HG02870 (cell line): ENCODE data around the gene ENAH.
"Not testable (repeated sequence)": the region's sequence is repeated elsewhere in the genome, so short reads cannot be mapped to it uniquely, and the experiment has no call there.

Source experiments
- ATAC-seq: cut with Tn5 transposase; IDR thresholded peaks from one replicate; pipeline ENCODE4 v1.9.1; 2021; ENCODE audit warnings: mild to moderate bottlenecking, moderate library complexity; ENCODE audit not compliant: unreplicated experiment

Gene ENAH

DNA sequence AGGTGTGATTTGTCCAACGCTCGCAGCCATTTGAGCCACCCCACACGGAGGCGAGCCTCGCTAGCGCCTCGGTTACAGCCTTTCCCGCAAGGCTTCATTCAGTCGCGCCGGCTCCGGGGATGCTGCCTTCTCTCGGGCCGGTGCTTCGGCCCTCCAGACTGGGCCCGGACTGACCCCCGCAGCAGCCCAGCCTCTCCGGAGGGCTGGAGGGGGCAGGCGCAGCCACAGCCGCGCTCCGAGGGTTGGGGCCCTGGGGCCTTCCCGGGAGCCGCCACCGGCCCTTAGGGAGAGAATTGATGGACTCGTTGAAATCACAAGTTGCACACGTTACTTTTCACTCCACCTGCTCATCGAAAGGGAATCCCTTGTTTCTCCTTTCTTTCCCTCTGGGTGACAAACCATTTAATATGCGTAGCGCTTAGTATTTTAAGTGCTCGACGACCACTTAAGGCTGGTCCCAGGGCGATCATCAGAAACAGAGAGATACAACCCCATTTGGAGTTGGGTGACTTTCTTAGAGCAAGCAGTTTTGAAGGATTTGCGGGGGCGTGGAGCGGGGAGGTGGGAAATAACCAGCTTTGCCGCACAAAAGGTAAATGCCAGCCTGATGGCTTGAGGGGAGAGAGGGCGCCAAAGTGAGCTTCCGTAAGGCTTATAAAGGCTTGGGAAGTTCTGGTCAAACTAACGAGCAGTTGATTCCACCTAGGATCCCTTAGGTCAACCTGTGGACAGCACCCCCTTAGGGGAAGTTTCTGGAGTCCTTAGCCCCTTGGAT lies 24.6 kb upstream of the ENAH start:
- no peak for ATAC-seq

DNA sequence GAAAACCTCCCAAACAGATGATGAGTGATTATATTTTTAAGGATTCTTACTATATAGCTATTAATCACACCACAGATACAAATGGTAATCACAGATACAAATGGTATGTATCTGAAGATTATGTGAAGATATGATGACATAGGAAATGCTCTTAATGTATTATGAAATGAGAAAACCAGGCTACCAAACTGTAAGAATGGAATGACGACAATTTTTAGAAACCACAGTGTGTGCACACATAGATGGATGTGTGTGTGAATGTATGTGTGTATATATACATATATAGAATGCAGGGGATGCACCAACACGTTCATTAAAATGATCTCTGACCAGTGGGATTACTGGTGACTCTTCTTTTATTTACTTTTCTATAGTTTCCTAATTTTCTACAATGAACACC lies 21.5 kb upstream of the ENAH start:
- ATAC-seq = no peak

DNA sequence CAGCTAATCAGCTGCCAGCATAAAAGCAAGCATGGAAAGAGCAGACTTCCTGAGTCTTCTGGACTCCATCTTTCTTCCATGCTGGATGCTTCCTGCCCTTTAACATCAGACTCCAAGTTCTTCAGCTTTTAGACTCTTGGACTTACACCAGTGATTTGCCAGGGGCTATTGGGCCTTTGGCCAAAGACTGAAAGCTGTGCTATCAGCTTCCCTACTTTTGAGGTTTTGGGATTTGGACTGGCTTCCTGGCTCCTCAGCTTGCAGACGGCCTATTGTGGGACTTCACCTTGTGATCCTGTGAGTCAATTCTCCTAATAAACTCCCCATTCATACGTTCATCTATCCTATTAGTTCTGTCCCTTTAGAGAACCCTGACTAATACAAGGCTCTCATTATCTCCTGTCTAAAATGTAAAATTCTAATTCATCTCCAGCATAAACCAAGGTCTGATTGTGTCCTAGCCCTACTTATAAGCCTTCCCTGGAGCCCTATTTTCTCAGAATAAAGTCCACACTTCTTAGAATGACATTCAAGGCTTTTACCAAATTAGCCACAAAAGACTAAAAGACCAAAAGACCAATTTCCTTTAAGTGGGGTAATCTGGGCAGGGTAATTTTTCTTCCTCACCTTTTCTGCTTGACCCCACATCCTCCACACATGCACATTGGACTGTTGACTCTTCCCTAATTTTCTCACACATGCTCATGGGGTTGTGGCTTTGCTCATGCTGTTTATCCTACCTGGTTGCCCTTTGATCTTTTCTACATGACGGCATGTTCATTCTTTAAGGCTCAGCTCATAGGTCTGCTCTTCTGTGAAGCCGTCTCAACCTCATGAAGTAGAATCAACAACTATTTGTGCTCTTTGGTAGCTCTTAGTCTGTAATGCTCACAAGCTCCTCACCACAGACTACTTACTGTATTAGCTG lies 18.1 kb upstream of the ENAH start:
- ATAC-seq = no peak

DNA sequence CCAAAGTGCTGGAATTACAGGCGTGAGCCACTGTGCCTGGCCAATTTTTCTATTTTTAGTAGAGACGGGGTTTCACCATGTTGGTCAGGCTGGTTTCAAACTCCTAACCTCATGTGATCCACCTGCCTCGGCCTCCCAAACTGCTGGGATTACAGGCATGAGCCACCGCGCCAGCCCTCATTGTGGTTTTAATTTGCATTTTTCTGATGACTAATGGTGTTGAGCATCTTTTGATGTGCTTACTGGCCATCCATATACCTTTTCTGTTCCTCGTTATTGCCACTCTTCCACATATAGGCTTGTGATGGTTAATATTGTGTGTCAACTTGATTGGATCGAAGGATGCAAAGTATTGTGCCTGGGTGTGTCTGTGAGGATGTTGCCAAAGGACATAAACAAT lies 17.4 kb upstream of the ENAH start:
- ATAC-seq = no peak

DNA sequence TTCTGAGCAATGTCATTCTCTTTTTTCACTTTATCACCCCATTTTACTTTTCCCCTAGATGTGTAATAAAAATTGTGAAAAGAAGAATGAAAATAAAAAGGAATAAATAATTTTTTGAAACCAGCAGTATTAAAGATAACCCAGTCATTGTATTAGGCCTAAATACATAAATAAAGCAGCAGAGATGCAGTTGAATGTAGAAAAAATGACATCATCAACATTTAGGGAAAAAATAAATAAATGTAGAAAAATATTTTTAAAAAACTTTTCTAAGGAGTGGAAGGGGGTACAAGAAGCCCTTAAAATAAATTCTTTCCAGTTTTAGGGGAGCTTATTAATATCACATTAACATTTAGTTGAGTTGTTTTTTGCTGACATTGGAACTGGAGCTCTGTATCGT lies 15.3 kb upstream of the ENAH start:
- ATAC-seq = no peak

DNA sequence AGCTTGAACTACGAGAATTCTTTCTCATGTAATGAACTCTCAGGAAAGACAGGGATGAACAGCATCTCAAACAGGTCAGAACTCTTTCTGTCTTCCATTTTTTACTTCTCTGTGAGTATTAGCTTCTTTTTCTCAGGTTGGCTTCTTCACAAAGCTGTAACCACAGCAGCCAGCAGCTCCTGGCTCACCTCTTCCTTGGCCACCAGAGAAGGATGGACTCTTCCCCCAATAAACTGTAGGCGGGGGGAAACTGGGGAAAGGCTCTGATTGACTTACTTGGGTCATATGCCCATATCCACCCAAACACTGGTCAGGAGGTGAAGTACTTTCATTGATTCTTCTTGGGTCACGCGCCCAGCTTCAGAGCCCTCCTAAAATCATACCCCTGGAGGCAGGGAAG lies 14.4 kb upstream of the ENAH start:
- ATAC-seq = no peak

DNA sequence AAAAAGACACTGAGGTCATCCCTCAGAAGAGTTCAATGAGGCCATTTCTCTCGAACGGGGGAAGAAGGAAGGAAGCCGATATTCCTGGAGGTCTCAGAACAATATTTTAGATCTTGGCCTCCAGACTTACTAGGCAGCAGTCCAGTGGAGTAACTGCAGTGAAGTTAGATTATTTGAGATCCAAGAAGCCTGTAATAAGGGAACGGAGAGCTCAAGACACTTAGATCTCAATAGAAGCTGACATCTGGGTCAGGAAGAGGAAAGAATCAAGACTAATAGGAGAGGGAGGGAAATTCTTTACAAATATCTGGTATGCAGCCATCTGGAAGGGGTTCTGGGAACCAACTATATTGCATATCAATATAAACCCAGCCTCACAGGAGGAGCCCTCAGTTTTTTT lies 13.6 kb upstream of the ENAH start:
- no peak for ATAC-seq

DNA sequence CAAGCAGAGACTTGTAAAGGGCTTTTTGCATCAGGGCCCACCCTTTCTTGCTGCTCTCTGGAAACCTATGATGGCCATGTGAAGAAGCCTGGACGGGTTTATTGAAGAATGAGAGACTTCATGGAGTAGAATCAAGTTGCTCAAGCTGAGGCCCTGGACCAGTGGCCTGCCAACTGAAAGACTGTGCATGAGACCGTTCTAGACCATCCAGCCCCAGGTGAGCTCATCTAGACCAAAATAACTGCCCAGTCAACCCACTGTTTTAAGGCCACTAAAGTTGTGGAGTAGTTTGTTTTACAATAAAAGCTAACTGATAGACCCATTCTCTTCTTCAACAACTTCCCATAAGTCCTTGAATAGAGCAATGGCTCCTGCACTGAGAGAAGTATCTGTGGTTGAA lies 11.8 kb upstream of the ENAH start:
- no peak for ATAC-seq

DNA sequence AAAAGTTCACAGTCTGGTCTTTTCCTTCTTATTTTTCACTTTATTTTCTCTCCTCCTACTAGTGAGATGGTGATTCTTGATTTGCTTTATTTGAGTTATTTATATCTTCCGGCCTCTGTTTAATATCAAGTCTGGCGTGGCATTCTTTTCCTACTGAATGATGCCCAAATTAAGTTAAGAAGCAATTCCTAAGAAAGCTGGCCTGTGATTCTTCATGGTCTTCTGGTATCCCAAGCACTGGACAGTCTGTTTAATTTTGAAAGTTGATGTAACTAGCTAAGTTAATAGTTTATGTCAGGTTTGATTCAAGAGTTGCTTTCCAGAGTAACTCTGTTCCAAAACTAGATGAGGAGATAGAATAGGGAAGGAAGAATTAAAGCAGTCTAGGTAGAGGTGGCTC lies 9.2 kb upstream of the ENAH start:
- ATAC-seq = no peak

DNA sequence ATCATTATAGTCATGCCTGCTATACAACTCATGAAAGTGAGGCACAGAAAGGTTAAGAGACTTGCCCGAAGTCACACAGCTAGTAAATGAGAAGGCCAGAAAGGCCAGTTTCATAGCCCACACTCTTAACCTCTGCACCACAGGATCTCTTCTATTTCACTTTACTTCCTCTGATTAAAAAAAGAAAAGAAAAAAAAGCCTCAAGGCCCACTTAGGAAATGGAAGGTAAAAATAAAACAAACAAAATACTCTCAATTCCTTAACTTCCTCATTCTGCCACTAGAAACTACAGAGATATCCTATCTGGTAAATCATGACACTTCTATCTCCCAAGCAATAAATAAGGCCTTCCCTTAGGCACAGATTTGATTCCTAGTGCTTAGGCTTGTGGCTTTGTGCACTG lies 7.6 kb upstream of the ENAH start:
- ATAC-seq = peak; percentile 41

DNA sequence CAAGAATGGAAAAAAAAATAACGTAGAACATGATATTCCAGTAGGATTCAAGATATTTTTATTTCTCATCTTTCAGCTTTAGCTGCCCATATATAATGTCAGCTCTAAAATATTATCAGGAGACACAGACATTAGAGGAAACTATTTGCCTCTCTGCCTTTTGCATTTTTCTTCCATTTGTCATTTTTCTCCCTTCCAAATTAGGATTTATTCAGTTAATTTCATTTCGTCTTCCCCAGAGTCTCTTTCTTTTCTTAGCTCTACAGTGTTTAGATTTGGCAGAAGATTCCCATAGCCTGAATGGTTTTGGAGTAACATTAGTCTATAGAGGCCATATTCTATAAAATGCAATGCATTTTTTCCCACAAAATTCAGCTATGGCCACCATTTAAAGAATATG lies 5.1 kb upstream of the ENAH start:
- no peak for ATAC-seq

DNA sequence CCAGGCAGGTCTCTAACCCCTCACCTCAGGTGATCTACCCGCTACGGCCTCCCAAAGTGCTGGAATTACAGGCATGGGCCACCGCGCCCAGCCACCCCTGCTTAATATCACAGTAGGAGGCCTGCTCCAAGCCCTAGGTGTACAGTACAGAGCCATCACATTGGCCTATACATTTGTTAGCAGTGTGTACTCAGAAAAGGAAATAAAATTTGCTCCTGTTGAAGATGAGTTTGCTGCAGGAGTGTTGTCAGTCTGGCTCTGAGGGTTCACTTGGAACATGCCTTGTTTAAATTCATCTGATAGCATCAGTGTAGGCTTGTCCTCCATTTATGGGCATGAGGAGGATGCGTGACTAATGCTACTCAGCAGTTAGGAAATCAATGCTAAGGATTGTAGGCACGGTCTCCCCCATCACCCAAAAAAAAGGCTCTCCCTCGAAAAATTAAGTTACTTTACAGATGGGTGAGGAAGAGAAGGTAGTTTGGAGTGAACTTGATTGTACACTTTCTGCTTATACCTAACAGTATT lies 4.6 kb upstream of the ENAH start:
- no peak for ATAC-seq

DNA sequence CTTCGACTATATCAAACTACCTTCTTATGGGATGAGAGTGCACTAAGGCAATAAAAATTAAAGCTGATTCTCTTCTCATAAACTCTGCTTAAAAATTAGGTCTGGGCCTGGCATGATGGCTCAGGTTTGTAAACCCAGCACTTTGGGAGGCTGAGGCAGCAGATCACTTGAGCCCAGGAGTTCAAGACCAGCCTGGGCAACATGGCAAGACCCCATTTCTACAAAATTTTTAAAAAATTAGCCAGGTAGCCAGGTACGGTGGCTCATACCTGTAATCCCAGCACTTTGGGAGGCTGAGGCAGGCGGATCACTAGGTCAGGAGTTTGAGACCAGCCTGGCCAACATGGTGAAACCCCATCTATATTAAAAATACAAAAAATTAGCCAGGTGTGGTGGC lies 3.3 kb upstream of the ENAH start:
- not testable (repeated sequence) for ATAC-seq

DNA sequence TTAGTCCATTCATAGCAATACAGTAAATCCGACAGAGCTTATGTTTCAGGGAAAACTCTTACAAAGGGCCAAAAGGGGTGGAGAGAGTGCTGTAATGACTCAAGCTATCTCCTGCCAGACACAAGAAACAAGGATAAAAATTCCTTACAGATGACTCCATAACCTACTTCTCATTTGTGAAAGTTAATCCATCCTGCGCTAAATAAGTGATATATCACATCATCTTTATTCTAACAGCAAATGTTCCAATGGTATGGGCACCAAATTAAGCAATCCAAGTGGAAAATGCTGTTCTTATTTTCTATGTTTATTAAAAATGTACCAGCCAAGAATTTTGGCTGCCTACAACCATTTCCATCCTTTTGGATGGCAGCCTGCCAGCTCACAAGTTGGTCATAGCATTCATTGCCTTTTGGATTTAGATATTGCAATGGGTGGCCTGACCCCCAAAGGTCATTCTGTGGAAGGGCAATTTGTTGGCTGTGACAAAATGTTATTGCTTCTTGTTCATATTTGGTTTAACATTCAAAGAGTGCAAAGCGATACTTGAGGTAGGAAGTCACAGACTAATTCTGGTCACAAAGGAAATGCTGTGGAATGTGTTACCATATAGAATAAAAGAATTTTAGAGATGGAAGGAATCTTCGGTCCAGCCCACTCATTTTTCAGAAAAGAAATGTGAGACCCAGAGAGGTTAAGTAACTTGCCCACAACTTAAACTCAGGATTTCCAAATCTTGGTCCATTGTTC lies 2.8 kb upstream of the ENAH start:
- no peak for ATAC-seq

DNA sequence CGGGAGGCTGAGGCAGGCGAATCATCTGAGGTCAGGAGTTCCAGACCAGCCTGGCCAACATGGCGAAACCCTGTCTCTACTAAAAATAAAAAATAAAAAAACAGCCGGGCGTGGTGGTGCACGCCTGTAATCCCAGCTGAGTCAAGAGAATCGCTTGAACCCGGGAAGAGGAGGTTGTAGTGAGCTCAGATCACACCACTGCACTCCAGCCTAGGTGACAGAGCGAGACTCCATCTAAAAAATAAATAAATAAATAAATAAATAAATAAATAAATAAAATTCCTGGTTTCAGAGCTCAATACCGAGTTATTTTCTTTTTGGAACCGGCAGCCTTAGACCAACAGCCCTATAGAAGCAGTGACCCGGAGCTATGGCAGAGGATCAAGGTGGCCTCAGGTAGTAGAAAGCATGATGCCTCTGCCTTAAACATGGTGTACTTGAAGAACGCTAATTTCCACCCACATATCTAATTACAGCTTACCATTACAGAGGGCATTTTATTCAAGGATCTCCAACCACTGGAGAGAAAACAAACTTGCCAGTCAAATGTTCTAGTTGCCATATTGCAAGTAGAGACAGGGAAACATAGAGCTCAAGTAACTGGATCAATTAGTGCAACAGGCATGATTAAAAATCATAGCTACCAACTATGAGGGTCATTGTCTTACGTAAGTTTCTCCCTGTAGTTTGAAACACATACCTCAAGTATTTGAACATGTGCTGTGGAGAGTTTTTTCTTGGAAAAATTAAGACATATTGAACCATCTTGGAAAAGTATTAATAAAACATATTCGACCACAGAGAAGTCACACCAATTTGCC lies 2.0 kb upstream of the ENAH start:
- no peak for ATAC-seq

DNA sequence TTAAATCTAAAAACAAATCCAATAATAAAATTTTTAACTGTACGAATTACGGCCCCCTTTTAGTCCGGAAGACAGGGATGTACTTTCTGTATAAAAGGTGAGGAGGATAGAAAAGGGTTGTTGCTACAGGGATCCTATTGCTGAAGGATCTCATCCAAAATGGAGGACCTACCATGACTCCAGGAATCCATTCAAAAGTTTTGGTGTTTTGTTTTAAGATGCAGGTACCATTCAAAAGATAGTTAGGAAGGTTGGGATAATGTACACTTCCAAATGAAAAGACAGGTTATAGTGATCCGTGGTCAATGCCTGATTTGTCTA lies 1.3 kb upstream of the ENAH start:
- no peak for ATAC-seq

DNA sequence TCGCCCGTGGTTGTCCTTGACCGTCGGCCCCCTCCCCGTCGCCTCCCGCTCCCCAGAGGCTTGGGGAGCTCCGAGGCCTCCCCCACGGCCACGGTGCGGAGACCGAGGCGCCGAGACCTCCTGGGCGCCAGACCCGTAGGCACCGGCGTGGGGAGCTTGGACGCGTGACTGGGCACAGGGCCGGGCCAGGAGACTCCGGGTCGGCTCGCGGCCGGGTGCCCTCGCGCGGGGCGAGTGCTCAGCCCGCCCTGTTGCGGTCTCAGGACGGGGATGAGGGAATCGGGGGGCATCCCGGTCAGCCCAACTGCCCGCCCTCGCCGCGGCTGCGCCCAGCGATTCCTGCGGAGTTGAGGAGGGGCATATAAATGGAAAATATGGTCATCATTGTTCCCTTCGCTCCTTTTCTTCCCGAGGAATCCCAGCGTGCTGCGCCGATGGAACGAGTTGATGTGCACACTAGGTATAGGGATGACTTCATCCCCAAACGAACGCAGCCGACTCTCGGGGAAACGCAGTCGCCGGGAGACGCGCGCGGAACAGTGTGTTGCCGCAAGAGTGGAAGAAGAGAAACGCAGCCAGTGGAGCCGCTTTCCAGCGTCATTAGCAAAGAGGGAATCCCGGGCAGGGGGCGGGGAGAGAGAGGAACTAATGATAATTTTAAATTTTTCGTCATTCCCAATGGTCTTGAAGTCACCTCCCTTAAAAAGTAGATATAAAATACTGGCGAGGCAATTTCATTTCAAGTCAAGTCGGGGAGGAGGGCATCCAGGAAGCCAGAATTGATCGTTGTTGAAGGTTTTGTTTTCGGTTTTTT lies 747 bp upstream of the ENAH start:
- peak; percentile 21 for ATAC-seq

DNA sequence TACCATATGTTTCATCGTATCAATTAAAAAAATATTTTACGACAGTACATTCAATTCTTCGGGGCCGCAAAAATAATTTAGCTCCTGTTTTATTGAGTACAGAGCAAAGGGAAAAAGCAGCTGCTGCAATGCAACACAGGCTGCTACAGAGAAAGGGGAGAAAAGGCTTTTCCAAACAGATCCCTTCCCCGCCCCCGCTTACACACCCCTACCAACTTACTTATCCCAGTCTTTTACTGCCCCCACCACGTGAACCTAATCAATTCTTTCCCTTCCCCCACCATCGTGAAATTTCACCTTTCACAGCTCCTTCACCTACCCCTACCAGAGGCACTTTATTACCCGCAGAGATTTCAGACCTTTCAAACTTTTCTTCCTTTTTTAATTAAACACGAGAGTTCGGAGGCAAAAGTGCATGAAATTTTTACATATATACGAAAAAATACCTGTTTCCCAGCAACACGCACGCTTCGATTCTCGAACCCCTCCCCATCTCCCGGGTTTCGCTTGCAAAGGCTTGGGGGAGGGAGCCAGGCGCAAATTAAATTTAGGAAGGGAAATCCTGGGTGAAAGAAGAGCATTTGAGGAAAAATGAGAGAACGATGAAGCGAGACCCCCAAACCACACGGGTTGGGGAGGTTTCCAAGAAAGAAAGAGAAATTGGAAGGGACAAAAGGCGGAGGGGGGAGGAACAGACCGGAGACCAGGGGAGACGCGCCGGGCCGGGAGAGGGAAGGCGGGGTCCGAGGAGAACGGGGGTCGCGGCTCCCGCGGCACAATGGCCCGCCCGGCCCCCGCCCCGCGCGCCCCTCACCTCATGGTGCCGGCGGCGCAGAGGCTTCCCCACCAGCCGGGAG lies 823 bp downstream of the ENAH start:
- no peak for ATAC-seq

DNA sequence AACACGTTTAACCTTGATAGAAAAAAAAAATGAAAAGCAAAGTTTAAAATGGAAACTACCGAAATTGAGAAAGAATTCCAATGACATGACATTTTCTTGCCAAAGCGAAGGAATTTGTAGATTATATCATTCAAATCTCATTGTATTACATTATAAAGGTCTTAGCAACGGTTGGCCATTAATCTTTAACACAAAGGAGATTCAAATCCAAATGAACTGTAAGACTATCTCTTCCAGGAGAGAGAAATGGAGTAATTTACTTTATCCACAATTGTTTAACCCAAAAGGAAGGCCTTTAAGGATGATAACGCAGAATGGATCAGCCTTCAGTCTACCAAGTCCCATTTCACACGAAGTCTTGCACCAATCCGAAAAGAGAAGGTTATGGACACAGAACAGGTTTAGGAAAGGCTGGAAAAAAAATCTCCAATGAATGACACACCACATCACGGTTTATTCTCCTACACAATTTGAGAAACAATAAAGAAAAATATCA lies 1.5 kb downstream of the ENAH start:
- no peak for ATAC-seq
